Measurements from ENCODE around the gene SLC27A1.

DNA sequence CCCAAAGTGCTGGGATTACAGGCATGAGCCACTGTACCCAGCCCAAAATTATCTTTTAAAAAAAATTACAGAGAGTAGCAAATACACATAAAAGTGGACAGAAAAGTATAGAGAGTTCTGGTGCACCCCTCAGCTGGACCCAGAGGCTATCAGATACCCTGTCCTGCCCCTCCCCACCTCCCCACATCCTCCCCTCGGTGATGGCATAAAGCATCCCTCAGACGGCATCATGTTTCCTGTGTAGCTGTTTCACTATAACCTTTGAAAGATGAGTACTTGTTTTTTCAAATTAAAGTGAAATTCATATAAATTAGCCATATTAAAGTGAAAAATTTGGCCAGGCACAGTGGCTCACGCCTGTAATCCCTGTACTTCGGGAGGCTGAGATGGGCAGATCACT lies 20.1 kb downstream of the SLC27A1 start:
- TF ChIP-seq ZNF274 (IDR thresholded peaks at IDR 0.05; ENCODE audit: borderline replicate concordance, low read depth, low read length) = no peak
- no peak for TF ChIP-seq RAD21 (CRISPR knock-in tag; conservative IDR thresholded peaks at IDR 0.05 in 1 of 2, IDR thresholded peaks at IDR 0.05 in 1 of 2)
- TF ChIP-seq, protein P1, sequence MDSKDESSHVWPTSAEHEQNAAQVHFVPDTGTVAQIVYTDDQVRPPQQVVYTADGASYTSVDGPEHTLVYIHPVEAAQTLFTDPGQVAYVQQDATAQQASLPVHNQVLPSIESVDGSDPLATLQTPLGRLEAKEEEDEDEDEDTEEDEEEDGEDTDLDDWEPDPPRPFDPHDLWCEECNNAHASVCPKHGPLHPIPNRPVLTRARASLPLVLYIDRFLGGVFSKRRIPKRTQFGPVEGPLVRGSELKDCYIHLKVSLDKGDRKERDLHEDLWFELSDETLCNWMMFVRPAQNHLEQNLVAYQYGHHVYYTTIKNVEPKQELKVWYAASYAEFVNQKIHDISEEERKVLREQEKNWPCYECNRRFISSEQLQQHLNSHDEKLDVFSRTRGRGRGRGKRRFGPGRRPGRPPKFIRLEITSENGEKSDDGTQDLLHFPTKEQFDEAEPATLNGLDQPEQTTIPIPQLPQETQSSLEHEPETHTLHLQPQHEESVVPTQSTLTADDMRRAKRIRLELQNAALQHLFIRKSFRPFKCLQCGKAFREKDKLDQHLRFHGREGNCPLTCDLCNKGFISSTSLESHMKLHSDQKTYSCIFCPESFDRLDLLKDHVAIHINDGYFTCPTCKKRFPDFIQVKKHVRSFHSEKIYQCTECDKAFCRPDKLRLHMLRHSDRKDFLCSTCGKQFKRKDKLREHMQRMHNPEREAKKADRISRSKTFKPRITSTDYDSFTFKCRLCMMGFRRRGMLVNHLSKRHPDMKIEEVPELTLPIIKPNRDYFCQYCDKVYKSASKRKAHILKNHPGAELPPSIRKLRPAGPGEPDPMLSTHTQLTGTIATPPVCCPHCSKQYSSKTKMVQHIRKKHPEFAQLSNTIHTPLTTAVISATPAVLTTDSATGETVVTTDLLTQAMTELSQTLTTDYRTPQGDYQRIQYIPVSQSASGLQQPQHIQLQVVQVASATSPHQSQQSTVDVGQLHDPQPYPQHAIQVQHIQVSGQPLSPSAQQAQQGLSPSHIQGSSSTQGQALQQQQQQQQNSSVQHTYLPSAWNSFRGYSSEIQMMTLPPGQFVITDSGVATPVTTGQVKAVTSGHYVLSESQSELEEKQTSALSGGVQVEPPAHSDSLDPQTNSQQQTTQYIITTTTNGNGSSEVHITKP (IDR thresholded peaks at IDR 0.05; ENCODE audit: partially characterized antibody) = no peak
- TF ChIP-seq EZH2 (IDR thresholded peaks at IDR 0.05; ENCODE audit: borderline replicate concordance, low read depth, low read length) = no peak
- no peak for TF ChIP-seq ZNF197 (CRISPR knock-in tag; IDR thresholded peaks at IDR 0.05; ENCODE audit: low read depth)
- no peak for TF ChIP-seq ZNF3 (CRISPR knock-in tag; IDR thresholded peaks at IDR 0.05)
- TF ChIP-seq ZNF436 (CRISPR knock-in tag; IDR thresholded peaks at IDR 0.05) = no peak
- TF ChIP-seq, protein P2, sequence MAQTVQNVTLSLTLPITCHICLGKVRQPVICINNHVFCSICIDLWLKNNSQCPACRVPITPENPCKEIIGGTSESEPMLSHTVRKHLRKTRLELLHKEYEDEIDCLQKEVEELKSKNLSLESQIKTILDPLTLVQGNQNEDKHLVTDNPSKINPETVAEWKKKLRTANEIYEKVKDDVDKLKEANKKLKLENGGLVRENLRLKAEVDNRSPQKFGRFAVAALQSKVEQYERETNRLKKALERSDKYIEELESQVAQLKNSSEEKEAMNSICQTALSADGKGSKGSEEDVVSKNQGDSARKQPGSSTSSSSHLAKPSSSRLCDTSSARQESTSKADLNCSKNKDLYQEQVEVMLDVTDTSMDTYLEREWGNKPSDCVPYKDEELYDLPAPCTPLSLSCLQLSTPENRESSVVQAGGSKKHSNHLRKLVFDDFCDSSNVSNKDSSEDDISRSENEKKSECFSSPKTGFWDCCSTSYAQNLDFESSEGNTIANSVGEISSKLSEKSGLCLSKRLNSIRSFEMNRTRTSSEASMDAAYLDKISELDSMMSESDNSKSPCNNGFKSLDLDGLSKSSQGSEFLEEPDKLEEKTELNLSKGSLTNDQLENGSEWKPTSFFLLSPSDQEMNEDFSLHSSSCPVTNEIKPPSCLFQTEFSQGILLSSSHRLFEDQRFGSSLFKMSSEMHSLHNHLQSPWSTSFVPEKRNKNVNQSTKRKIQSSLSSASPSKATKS (CRISPR knock-in tag; IDR thresholded peaks at IDR 0.05) = no peak
- no peak for TF ChIP-seq MEIS2 (IDR thresholded peaks at IDR 0.05; ENCODE audit: partially characterized antibody)
- TF ChIP-seq, protein P3, sequence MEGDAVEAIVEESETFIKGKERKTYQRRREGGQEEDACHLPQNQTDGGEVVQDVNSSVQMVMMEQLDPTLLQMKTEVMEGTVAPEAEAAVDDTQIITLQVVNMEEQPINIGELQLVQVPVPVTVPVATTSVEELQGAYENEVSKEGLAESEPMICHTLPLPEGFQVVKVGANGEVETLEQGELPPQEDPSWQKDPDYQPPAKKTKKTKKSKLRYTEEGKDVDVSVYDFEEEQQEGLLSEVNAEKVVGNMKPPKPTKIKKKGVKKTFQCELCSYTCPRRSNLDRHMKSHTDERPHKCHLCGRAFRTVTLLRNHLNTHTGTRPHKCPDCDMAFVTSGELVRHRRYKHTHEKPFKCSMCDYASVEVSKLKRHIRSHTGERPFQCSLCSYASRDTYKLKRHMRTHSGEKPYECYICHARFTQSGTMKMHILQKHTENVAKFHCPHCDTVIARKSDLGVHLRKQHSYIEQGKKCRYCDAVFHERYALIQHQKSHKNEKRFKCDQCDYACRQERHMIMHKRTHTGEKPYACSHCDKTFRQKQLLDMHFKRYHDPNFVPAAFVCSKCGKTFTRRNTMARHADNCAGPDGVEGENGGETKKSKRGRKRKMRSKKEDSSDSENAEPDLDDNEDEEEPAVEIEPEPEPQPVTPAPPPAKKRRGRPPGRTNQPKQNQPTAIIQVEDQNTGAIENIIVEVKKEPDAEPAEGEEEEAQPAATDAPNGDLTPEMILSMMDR (IDR thresholded peaks at IDR 0.05 in 2 of 3, conservative IDR thresholded peaks at IDR 0.05 in 1 of 3; ENCODE audit: insufficient read depth in 2 of 3, low read depth in 1 of 3, low read length in 3 of 3) = no peak
- no peak for TF ChIP-seq NFE2L1 (tag; IDR thresholded peaks at IDR 0.05; ENCODE audit: borderline replicate concordance, low read depth)
- TF ChIP-seq MTA1 (IDR thresholded peaks at IDR 0.05; ENCODE audit: borderline replicate concordance) = no peak
- no peak for TF ChIP-seq ZKSCAN1 (IDR thresholded peaks at IDR 0.05; ENCODE audit: low read depth, low read length)
- no peak for TF ChIP-seq TAF1 (IDR thresholded peaks at IDR 0.05; ENCODE audit: control insufficient read depth, extremely low read depth, insufficient read depth, low read length, severe bottlenecking)
